HCT116 (cell line): ENCODE results near the gene APCDD1L. TPM values are rescaled to one million over a fixed set of nuclear protein-coding genes. Genes with fewer than 3 reads are reported as not detected.

Experiments
- ATAC-seq: fragments of 200-7000 bp; cut with Tn5 transposase; 2 replicates; pipeline ENCODE4 v1.9.1; 2020; ENCODE audit warnings: mild to moderate bottlenecking, moderate library complexity
- BruUV-seq: library from RNA; stranded (reverse); fragments of 400-500 nt; replicated peaks from 2 replicates; lab custom pipeline; 2021; lab: Mats Ljungman, UMichigan
- CTCF ChIA-PET: fragments of 300-600 bp; sonication (Branson Sonifier 250); formaldehyde crosslinking; loops from one replicate; lab custom pipeline; 2021; ENCODE audit warnings: antibody characterized with exemption; lab: Charles Lee
- POLR2A ChIA-PET: fragments of 300-600, 350-600 bp; sonication (Branson Sonifier 250); formaldehyde crosslinking; loops from one replicate; lab custom pipeline; 2021; ENCODE audit warnings: antibody characterized with exemption; lab: Charles Lee
- RAD21 ChIA-PET, 2 experiments: fragments of 300-600 bp; sonication (Branson Sonifier 250); formaldehyde crosslinking; loops; one replicate each; lab custom pipeline; 2023; ENCODE audit warnings: low total read pairs in 2 of 2; ENCODE audit not compliant: uncharacterized antibody in 2 of 2, unreplicated experiment in 2 of 2, low non-redundant PET in 1 of 2; lab: Charles Lee
- DNase-seq: peaks from one replicate; pipeline ENCODE4 v3.0.0-alpha.2; 2010; ENCODE audit warnings: low read depth, low spot score
- H2AFZ ChIP-seq: fragments of 200-600 bp; shearing (Covaris generic), sonication (generic); 2 replicates; pipeline ENCODE4 v1.6.1; 2017; ENCODE audit warnings: low read depth, mixed run types, mixed read lengths, antibody characterized with exemption, low read length; ENCODE audit not compliant: poor library complexity, severe bottlenecking
- H3K27ac ChIP-seq: 2 replicates; pipeline ENCODE4 v1.5.1; 2012; ENCODE audit warnings: low read depth, low read length
- H3K27me3 ChIP-seq: fragments of 200-600 bp; sonication (generic); 2 replicates; pipeline ENCODE4 v1.6.1; 2016; ENCODE audit warnings: mixed run types, low read length, mixed read lengths; ENCODE audit not compliant: insufficient read depth
- H3K36me3 ChIP-seq, 2 experiments: fragments of 200-500 bp in 1 of 2; fragments of 200-600 bp in 1 of 2; sonication (Bioruptor generic) in 1 of 2; sonication (generic) in 1 of 2; 2 replicates each; pipeline versions ENCODE4 v1.5.1 to v1.6.1; 2014 to 2016; ENCODE audit warnings: low read length in 2 of 2, inconsistent platforms in 1 of 2, mixed read lengths in 1 of 2, mixed run types in 1 of 2; ENCODE audit not compliant: insufficient read depth in 2 of 2, control insufficient read depth in 1 of 2
- H3K4me1 ChIP-seq, 2 experiments: fragments of 200-600 bp in 1 of 2; sonication (generic) in 1 of 2; 2 replicates each; pipeline versions ENCODE4 v1.5.1 to v1.6.1; 2012 to 2017; ENCODE audit warnings: low read length in 2 of 2, inconsistent platforms in 1 of 2, mild to moderate bottlenecking in 1 of 2, mixed read lengths in 1 of 2, mixed run types in 1 of 2, moderate library complexity in 1 of 2; ENCODE audit not compliant: insufficient read depth in 2 of 2, control insufficient read depth in 1 of 2
- H3K4me2 ChIP-seq: fragments of 200-600 bp; sonication (generic); 2 replicates; pipeline ENCODE4 v1.6.1; 2017; ENCODE audit warnings: mixed run types, low read length, mixed read lengths
- H3K4me3 ChIP-seq, 2 experiments: fragments of 200-600 bp in 1 of 2; sonication (generic) in 1 of 2; replicated peaks in 1 of 2; 2 replicates each; pipeline ENCODE4 v1.5.1; 2011 to 2016; ENCODE audit warnings: low read length in 2 of 2, control low read depth in 1 of 2, low read depth in 1 of 2, mild to moderate bottlenecking in 1 of 2, mixed read lengths in 1 of 2, mixed run types in 1 of 2
- H3K79me2 ChIP-seq: fragments of 200-600 bp; sonication (generic); 2 replicates; pipeline ENCODE4 v1.6.1; 2017; ENCODE audit warnings: mild to moderate bottlenecking, mixed run types, low read length, moderate library complexity, mixed read lengths; ENCODE audit not compliant: insufficient read depth
- H3K9ac ChIP-seq: fragments of 200-600 bp; sonication (generic); 2 replicates; pipeline ENCODE4 v1.6.1; 2016; ENCODE audit warnings: low read length, mixed read lengths
- H3K9me2 ChIP-seq: fragments of 200-600 bp; sonication (generic), shearing (Covaris generic); 2 replicates; pipeline ENCODE4 v1.6.1; 2017; ENCODE audit warnings: mixed run types, mild to moderate bottlenecking, moderate library complexity; ENCODE audit not compliant: insufficient read depth
- H3K9me3 ChIP-seq, 2 experiments: fragments of 200-500 bp in 1 of 2; fragments of 200-600 bp in 1 of 2; sonication (Bioruptor generic) in 1 of 2; sonication (generic) in 1 of 2; 2 replicates each; pipeline ENCODE4 v1.6.1; 2014 to 2017; ENCODE audit warnings: low read length in 2 of 2, mixed read lengths in 2 of 2, inconsistent platforms in 1 of 2, low read depth in 1 of 2, mild to moderate bottlenecking in 1 of 2, mixed run types in 1 of 2, moderate library complexity in 1 of 2; ENCODE audit not compliant: control insufficient read depth in 1 of 2, insufficient read depth in 1 of 2
- H4K20me1 ChIP-seq: fragments of 200-600 bp; sonication (generic), shearing (Covaris generic); 2 replicates; pipeline ENCODE4 v1.6.1; 2017; ENCODE audit warnings: mixed run types, mild to moderate bottlenecking, moderate library complexity; ENCODE audit not compliant: insufficient read depth
- RAD21 ChIP-seq: IDR thresholded peaks from 2 replicates; pipeline ENCODE4 v1.6.1; 2012; ENCODE audit warnings: low read depth, mild to moderate bottlenecking
- TCF7L2 ChIP-seq: IDR thresholded peaks from 2 replicates; pipeline ENCODE4 v1.7.0; 2011; ENCODE audit warnings: borderline replicate concordance, inconsistent platforms; ENCODE audit not compliant: insufficient read depth, insufficient read length; ENCODE audit errors: extremely low read depth
- ZNF274 ChIP-seq: fragments of 200-500 bp; sonication (Bioruptor generic); IDR thresholded peaks from 2 replicates; pipeline ENCODE4 v1.6.1; 2014; ENCODE audit warnings: mild to moderate bottlenecking, low read depth, low read length, inconsistent platforms
- intact Hi-C: fragments of 100-400 bp; cut with micrococcal nuclease; formaldehyde crosslinking; loops from 2 replicates; pipeline ENCODE4 v1.10.0; 2022
- total RNA-seq: library from RNA; stranded (reverse); gene quantifications from one replicate; pipeline ENCODE4 v1.2.1, GENCODE V29; 2021; ENCODE audit not compliant: unreplicated experiment
- TF ChIP-seq, protein P1 (sequence below), 3 experiments: fragments of 200-600 bp in 1 of 3; sonication (generic) in 1 of 3; IDR thresholded peaks in 2 of 3; conservative IDR thresholded peaks in 1 of 3; 2 replicates each; pipeline ENCODE4 v1.5.1; 2012 to 2017; ENCODE audit warnings: low read depth in 2 of 3, low read length in 2 of 3, antibody characterized with exemption in 1 of 3, borderline replicate concordance in 1 of 3, control low read depth in 1 of 3, mild to moderate bottlenecking in 1 of 3, mixed read lengths in 1 of 3, mixed run types in 1 of 3, moderate library complexity in 1 of 3; ENCODE audit not compliant: insufficient read depth in 1 of 3
- TF ChIP-seq, protein P2 (sequence below): IDR thresholded peaks from 2 replicates; pipeline ENCODE4 v1.6.1; 2012

Gene APCDD1L
- total RNA-seq, 1 experiment from 2014 or later = not detected

- POLR2A ChIA-PET = no interaction called here
- TF ChIP-seq RAD21 (no peak), ZNF274 (no peak), TCF7L2 (no peak)
- TF ChIP-seq, protein P1, sequence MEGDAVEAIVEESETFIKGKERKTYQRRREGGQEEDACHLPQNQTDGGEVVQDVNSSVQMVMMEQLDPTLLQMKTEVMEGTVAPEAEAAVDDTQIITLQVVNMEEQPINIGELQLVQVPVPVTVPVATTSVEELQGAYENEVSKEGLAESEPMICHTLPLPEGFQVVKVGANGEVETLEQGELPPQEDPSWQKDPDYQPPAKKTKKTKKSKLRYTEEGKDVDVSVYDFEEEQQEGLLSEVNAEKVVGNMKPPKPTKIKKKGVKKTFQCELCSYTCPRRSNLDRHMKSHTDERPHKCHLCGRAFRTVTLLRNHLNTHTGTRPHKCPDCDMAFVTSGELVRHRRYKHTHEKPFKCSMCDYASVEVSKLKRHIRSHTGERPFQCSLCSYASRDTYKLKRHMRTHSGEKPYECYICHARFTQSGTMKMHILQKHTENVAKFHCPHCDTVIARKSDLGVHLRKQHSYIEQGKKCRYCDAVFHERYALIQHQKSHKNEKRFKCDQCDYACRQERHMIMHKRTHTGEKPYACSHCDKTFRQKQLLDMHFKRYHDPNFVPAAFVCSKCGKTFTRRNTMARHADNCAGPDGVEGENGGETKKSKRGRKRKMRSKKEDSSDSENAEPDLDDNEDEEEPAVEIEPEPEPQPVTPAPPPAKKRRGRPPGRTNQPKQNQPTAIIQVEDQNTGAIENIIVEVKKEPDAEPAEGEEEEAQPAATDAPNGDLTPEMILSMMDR (IDR thresholded peaks at IDR 0.05 in 2 of 3, conservative IDR thresholded peaks at IDR 0.05 in 1 of 3; ENCODE audit: borderline replicate concordance in 1 of 3, insufficient read depth in 1 of 3, low read depth in 2 of 3, low read length in 2 of 3) = no peak
- TF ChIP-seq, protein P2, sequence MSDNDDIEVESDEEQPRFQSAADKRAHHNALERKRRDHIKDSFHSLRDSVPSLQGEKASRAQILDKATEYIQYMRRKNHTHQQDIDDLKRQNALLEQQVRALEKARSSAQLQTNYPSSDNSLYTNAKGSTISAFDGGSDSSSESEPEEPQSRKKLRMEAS = no peak
- Histone ChIP-seq H3K9me3 (no peaks in the 10 kb centered on the region), H3K27ac (no peak overlapping the region), H3K9ac (no peak overlapping the region), H3K27me3 (no peaks in the 10 kb centered on the region), H3K4me3 (no peak overlapping the region), H3K79me2 (peaks cover 18% of the 10 kb centered on the region), H2AFZ (no peak overlapping the region), H3K9me2 (no peaks in the 10 kb centered on the region), H3K4me2 (no peak overlapping the region), H4K20me1 (no peaks in the 10 kb centered on the region; the same call in 1 of the 2 replicates), H3K36me3 (peaks cover 11 to 13% of the 10 kb centered on the region in 2 experiments; a peak in 3 of 4 replicates), H3K4me1 (no peaks in the 10 kb centered on the region)
- DNase-seq (no peak), ATAC-seq (no peak)
- RAD21 ChIA-PET = no interaction called here
- CTCF ChIA-PET = no interaction called here
- intact Hi-C loops = no loop called here
- BruUV-seq = no TSS peak
Measured at GRCh38 chr20:58446264-58446959, 68.8 kb downstream of the APCDD1L start.
